HepG2 (cell line): ENCODE data around the gene RRM2. TPM values are rescaled to one million over a fixed set of nuclear protein-coding genes. Genes with fewer than 3 reads are reported as not detected.

Source experiments
- ATAC-seq: fragments of 200-7000 bp; cut with Tn5 transposase; 3 replicates; pipeline ENCODE4 v1.9.1; 2020; ENCODE audit warnings: mild to moderate bottlenecking, moderate library complexity
- BruUV-seq: library from RNA; stranded (reverse); fragments of 400-500 nt; replicated peaks from 2 replicates; lab custom pipeline; 2021; lab: Mats Ljungman, UMichigan
- CTCF ChIA-PET: fragments of 300-600 bp; formaldehyde crosslinking; extraction: SDS; loops from one replicate; lab custom pipeline; 2021; ENCODE audit warnings: low total read pairs, inconsistent platforms, low intra/inter-chr PET ratio; lab: Yijun Ruan, JAX
- POLR2A ChIA-PET: fragments of 350-600 bp; sonication (Branson Sonifier 250); formaldehyde crosslinking; loops from one replicate; lab custom pipeline; 2020; ENCODE audit warnings: antibody characterized with exemption, inconsistent platforms; lab: Yijun Ruan, JAX
- DNase-seq: peaks from one replicate; pipeline ENCODE4 v3.0.0-alpha.2; 2015; ENCODE audit warnings: low spot score
- FAIRE-seq: peaks from 3 replicates; lab custom pipeline; 2011; peaks lifted over from hg19 to GRCh38; lab: Jason Lieb, UNC
- H2AFZ ChIP-seq: one replicate; pipeline ENCODE4 v1.6.1; 2011; ENCODE audit warnings: low read length, inconsistent platforms
- H3K27ac ChIP-seq: fragments of 300-600 bp; 3 replicates; pipeline ENCODE4 v1.8.0; 2011; ENCODE audit warnings: mixed run types, mild to moderate bottlenecking, mixed read lengths, low read length, inconsistent platforms; ENCODE audit not compliant: insufficient read depth; ENCODE audit errors: extremely low read length
- H3K27me3 ChIP-seq, 2 experiments: fragments of 200-600 bp in 1 of 2; 2 replicates in 1 of 2; 3 replicates in 1 of 2; pipeline versions ENCODE4 v1.6.0 to v1.8.0; 2011; ENCODE audit warnings: low read length in 2 of 2, mild to moderate bottlenecking in 2 of 2, moderate library complexity in 2 of 2, inconsistent platforms in 1 of 2; ENCODE audit not compliant: insufficient read depth in 2 of 2, control insufficient read depth in 1 of 2
- H3K36me3 ChIP-seq, 2 experiments: fragments of 200-600 bp in 1 of 2; replicated peaks in 1 of 2; 2 replicates in 1 of 2; 3 replicates in 1 of 2; pipeline versions ENCODE4 v1.5.1 to v1.8.0; 2011; ENCODE audit warnings: low read length in 2 of 2, inconsistent platforms in 1 of 2; ENCODE audit not compliant: insufficient read depth in 2 of 2, control insufficient read depth in 1 of 2
- H3K4me1 ChIP-seq: 2 replicates; pipeline ENCODE4 v1.5.1; 2012; ENCODE audit warnings: low read length, inconsistent platforms; ENCODE audit not compliant: insufficient read depth
- H3K4me2 ChIP-seq: 2 replicates; pipeline ENCODE4 v1.6.0; 2011; ENCODE audit warnings: low read depth, low read length, inconsistent platforms
- H3K4me3 ChIP-seq, 3 experiments: fragments of 200-600 bp in 1 of 3; sonication (generic), shearing (Covaris generic) in 1 of 3; replicated peaks in 1 of 3; 2 replicates each; pipeline ENCODE4 v1.5.1; 2011 to 2016; ENCODE audit warnings: low read length in 3 of 3, inconsistent platforms in 2 of 3, low read depth in 2 of 3, mild to moderate bottlenecking in 2 of 3, control low read depth in 1 of 3, mixed read lengths in 1 of 3; ENCODE audit not compliant: insufficient read depth in 1 of 3
- H3K79me2 ChIP-seq: one replicate; pipeline ENCODE4 v1.6.1; 2011; ENCODE audit warnings: low read length, inconsistent platforms; ENCODE audit not compliant: insufficient read depth
- H3K9ac ChIP-seq: 2 replicates; pipeline ENCODE4 v1.6.0; 2011; ENCODE audit warnings: mild to moderate bottlenecking, low read depth, low read length, inconsistent platforms; ENCODE audit not compliant: insufficient read depth
- H3K9me3 ChIP-seq: 2 replicates; pipeline ENCODE4 v1.5.1; 2012; ENCODE audit warnings: mild to moderate bottlenecking, low read length
- H4K20me1 ChIP-seq: 2 replicates; pipeline ENCODE4 v1.6.0; 2011; ENCODE audit warnings: inconsistent platforms, mild to moderate bottlenecking, low read length, moderate library complexity; ENCODE audit not compliant: insufficient read depth
- ARNTL ChIP-seq: sonication (generic); formaldehyde crosslinking; IDR thresholded peaks from 2 replicates; pipeline ENCODE4 v1.4.0; 2020; ENCODE audit warnings: mild to moderate bottlenecking, missing genetic modification reagents
- CCDC6 ChIP-seq: sonication (generic); formaldehyde crosslinking; IDR thresholded peaks from 2 replicates; pipeline ENCODE4 v1.8.1; 2022; ENCODE audit warnings: mild to moderate bottlenecking, missing genetic modification reagents, moderate library complexity
- GATA4 ChIP-seq: sonication (generic); IDR thresholded peaks from 2 replicates; pipeline ENCODE4 v1.6.1; 2016; ENCODE audit warnings: antibody characterized with exemption, low read depth, borderline replicate concordance
- GPN1 ChIP-seq: sonication (generic); formaldehyde crosslinking; IDR thresholded peaks from 2 replicates; pipeline ENCODE4 v1.5.1; 2020; ENCODE audit warnings: missing genetic modification reagents, borderline replicate concordance
- KDM5A ChIP-seq: fragments of 200-600 bp; sonication (generic); IDR thresholded peaks from 2 replicates; pipeline ENCODE4 v1.7.0; 2018; ENCODE audit warnings: antibody characterized with exemption, mild to moderate bottlenecking, low read length, borderline replicate concordance
- KDM5B ChIP-seq: sonication (generic); formaldehyde crosslinking; IDR thresholded peaks from 2 replicates; pipeline ENCODE4 v1.4.0; 2020; ENCODE audit warnings: missing genetic modification reagents, mild to moderate bottlenecking, borderline replicate concordance
- KLF13 ChIP-seq: sonication (generic); formaldehyde crosslinking; IDR thresholded peaks from 2 replicates; pipeline ENCODE4 v1.4.0; 2020; ENCODE audit warnings: mild to moderate bottlenecking, missing genetic modification reagents
- MAFG ChIP-seq: sonication (generic); formaldehyde crosslinking; IDR thresholded peaks from 2 replicates; pipeline ENCODE4 v1.5.1; 2020; ENCODE audit warnings: mild to moderate bottlenecking, missing genetic modification reagents
- MTA1 ChIP-seq: sonication (generic); formaldehyde crosslinking; IDR thresholded peaks from 2 replicates; pipeline ENCODE4 v1.4.0; 2020; ENCODE audit warnings: missing genetic modification reagents, mild to moderate bottlenecking, borderline replicate concordance
- WIZ ChIP-seq: sonication (generic); formaldehyde crosslinking; IDR thresholded peaks from 2 replicates; pipeline ENCODE4 v1.5.1; 2020; ENCODE audit warnings: mild to moderate bottlenecking, missing genetic modification reagents
- ZBTB7A ChIP-seq: sonication (generic); formaldehyde crosslinking; IDR thresholded peaks from 2 replicates; pipeline ENCODE4 v1.8.0; 2022; ENCODE audit warnings: mild to moderate bottlenecking, missing genetic modification reagents
- ZFY ChIP-seq: sonication (generic); formaldehyde crosslinking; IDR thresholded peaks from 2 replicates; pipeline ENCODE4 v1.4.0; 2020; ENCODE audit warnings: missing genetic modification reagents
- ZNF225 ChIP-seq: sonication (generic); formaldehyde crosslinking; IDR thresholded peaks from 2 replicates; pipeline ENCODE4 v1.4.0; 2020; ENCODE audit warnings: mild to moderate bottlenecking, missing genetic modification reagents
- ZNF367 ChIP-seq: sonication (generic); formaldehyde crosslinking; IDR thresholded peaks from 2 replicates; pipeline ENCODE4 v1.4.0; 2020; ENCODE audit warnings: missing genetic modification reagents, borderline replicate concordance
- ZNF441 ChIP-seq: sonication (generic); formaldehyde crosslinking; IDR thresholded peaks from 2 replicates; pipeline ENCODE4 v1.7.0; 2021; ENCODE audit warnings: missing genetic modification reagents, borderline replicate concordance
- ZNF607 ChIP-seq: sonication (generic); formaldehyde crosslinking; IDR thresholded peaks from 2 replicates; pipeline ENCODE4 v1.5.1; 2020; ENCODE audit warnings: missing genetic modification reagents, mild to moderate bottlenecking, borderline replicate concordance
- ZSCAN20 ChIP-seq: sonication (generic); formaldehyde crosslinking; IDR thresholded peaks from 2 replicates; pipeline ENCODE4 v1.4.0; 2020; ENCODE audit warnings: missing genetic modification reagents, mild to moderate bottlenecking, borderline replicate concordance
- ZSCAN21 ChIP-seq: sonication (generic); formaldehyde crosslinking; IDR thresholded peaks from 2 replicates; pipeline ENCODE4 v1.8.0; 2022; ENCODE audit warnings: mild to moderate bottlenecking, missing genetic modification reagents, moderate library complexity, borderline replicate concordance
- WGBS: methylation state at CpG from one replicate; pipeline ENCODE4 v1.1.6; 2017; ENCODE audit warnings: low lambda C conversion rate; 5-methylcytosine and 5-hydroxymethylcytosine counted together
- in situ Hi-C: cut with HindIII; loops from 2 replicates; pipeline ENCODE4 v1.10.0; 2017; ENCODE audit warnings: low pct_unique_long_range_greater_than_20kb; ENCODE audit not compliant: extremely low pct_ligation_motif_present
- intact Hi-C: fragments of 100-400 bp; cut with micrococcal nuclease; formaldehyde crosslinking; loops from one replicate; pipeline ENCODE4 v1.10.0; 2022; ENCODE audit not compliant: unreplicated experiment
- polyA plus RNA-seq, 8 experiments: library from polyadenylated mRNA; depleted of rRNA in 3 of 8; stranded (reverse) in 7 of 8; unstranded in 1 of 8; fragments of >200 nt; fragmentation: Illumina TruSeq in 4 of 8; extraction: Trizol in 4 of 8; gene quantifications; 2 replicates each; pipeline versions ENCODE4 v1.2.1 to v1.2.3, GENCODE V29; 2011 to 2016; ENCODE audit warnings: low read depth in 4 of 8, missing spikeins in 1 of 8, mixed read lengths in 1 of 8; ENCODE audit not compliant: insufficient read depth in 1 of 8
- total RNA-seq, 5 experiments: library from RNA; depleted of rRNA; stranded (reverse); fragments of >200 nt; fragmentation: Illumina TruSeq; extraction: Trizol; gene quantifications; 2 replicates each; pipeline ENCODE4 v1.2.3, GENCODE V29; 2016; ENCODE audit warnings: low read depth in 1 of 5
- TF ChIP-seq, protein P1 (sequence below): IDR thresholded peaks from 2 replicates; pipeline ENCODE4 v1.6.1; 2016
- TF ChIP-seq, protein P2 (sequence below): IDR thresholded peaks from 2 replicates; pipeline ENCODE4 v1.6.1; 2016; ENCODE audit warnings: mild to moderate bottlenecking
- TF ChIP-seq, protein P3 (sequence below): IDR thresholded peaks from 2 replicates; pipeline ENCODE4 v1.6.1; 2016; ENCODE audit warnings: low read depth, borderline replicate concordance

The RRM2 gene
- total and polyA plus RNA-seq, 2 of the 13 experiments (the other 11 are each of a cell fraction or from before 2014, with no cell fraction given): 31.3 to 150 TPM

DNA sequence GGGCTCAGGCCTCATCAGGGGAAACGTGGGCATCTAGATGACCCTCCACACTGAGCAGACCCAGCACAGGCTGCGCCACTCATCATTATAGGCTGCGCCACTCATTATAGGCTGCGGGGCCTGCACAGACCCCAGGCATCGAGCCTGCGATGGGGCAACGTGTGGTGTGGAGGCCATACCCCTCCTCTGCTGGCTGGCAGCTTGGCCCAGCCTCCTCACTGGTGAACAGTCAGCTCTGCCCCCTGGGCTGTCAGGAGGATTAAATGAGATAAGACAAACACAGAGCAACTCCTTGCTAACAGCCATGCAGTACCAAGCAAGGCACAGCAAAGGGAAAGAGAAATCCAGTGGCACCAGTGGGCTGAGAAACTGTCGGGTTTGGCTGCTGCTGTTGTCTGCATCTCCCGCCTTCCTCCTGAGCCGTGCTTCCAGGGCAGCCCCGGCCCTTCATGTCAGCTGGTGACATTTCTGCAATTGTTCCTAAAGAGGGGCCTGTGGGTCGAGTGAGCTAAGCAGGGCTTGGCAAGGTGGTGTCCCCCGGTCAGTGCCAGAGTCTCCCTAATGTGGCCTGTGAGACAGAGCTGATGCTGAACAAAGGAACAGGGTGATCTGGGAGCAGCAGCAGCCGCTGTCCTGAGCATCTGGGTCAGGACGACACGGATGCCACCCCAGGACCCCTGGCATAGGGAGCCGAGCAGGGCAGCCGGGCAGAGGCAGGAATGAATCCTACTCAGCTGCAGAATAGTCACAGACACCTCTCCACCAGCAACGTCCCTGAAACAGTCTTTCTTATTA lies 48.7 kb downstream of the RRM2 start (continued):
- TF ChIP-seq, protein P1, sequence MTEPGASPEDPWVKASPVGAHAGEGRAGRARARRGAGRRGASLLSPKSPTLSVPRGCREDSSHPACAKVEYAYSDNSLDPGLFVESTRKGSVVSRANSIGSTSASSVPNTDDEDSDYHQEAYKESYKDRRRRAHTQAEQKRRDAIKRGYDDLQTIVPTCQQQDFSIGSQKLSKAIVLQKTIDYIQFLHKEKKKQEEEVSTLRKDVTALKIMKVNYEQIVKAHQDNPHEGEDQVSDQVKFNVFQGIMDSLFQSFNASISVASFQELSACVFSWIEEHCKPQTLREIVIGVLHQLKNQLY (CRISPR knock-in tag): no peak
- no peak for TF ChIP-seq ZNF367 (CRISPR knock-in tag)
- no peak for TF ChIP-seq CCDC6
- no peak for TF ChIP-seq ZSCAN21
- TF ChIP-seq GPN1 (CRISPR knock-in tag): no peak
- TF ChIP-seq KLF13 (CRISPR knock-in tag): no peak
- no peak for TF ChIP-seq ZFY (CRISPR knock-in tag)

- no peak overlapping the region for H3K4me2 ChIP-seq
- no TSS peak for BruUV-seq
- H3K27ac ChIP-seq: no peak overlapping the region
- H3K4me3 ChIP-seq: no peak overlapping the region
- H2AFZ ChIP-seq: no peak overlapping the region
- ATAC-seq (no peak), DNase-seq (no peak), FAIRE-seq (no peak)
- intact Hi-C loops: no loop called here
- no peaks in the 10 kb centered on the region for H3K79me2 ChIP-seq
- H4K20me1 ChIP-seq: no peaks in the 10 kb centered on the region
- H3K36me3 ChIP-seq: peaks cover 4 to 6% of the 10 kb centered on the region in 2 experiments; a peak in 3 of 5 replicates
- in situ Hi-C loops: no loop called here
- no peak overlapping the region for H3K9ac ChIP-seq
- H3K4me1 ChIP-seq: no peaks in the 10 kb centered on the region
- ChIA-PET POLR2A (no interaction called here), CTCF (no interaction called here)
- H3K27me3 ChIP-seq: no peaks in the 10 kb centered on the region
- no peaks in the 10 kb centered on the region for H3K9me3 ChIP-seq
- 92% methylated on average over 21 of the region's 23 CpGs for WGBS
- TF ChIP-seq ZNF225 (CRISPR knock-in tag) (no peak), KDM5B (CRISPR knock-in tag) (no peak), ZNF441 (CRISPR knock-in tag) (no peak), MTA1 (CRISPR knock-in tag) (no peak), ZNF607 (no peak), ARNTL (CRISPR knock-in tag) (no peak), ZSCAN20 (CRISPR knock-in tag) (no peak), MAFG (no peak), ZBTB7A (no peak), KDM5A (no peak), WIZ (CRISPR knock-in tag) (no peak), GATA4 (no peak)
- TF ChIP-seq, protein P2, sequence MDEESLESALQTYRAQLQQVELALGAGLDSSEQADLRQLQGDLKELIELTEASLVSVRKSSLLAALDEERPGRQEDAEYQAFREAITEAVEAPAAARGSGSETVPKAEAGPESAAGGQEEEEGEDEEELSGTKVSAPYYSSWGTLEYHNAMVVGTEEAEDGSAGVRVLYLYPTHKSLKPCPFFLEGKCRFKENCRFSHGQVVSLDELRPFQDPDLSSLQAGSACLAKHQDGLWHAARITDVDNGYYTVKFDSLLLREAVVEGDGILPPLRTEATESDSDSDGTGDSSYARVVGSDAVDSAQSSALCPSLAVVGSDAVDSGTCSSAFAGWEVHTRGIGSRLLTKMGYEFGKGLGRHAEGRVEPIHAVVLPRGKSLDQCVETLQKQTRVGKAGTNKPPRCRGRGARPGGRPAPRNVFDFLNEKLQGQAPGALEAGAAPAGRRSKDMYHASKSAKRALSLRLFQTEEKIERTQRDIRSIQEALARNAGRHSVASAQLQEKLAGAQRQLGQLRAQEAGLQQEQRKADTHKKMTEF: no peak
- TF ChIP-seq, protein P3, sequence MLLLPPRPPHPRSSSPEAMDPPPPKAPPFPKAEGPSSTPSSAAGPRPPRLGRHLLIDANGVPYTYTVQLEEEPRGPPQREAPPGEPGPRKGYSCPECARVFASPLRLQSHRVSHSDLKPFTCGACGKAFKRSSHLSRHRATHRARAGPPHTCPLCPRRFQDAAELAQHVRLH (CRISPR knock-in tag): no peak
Observed at GRCh38 chr2:10172033-10172871, 49.7 kb downstream of the RRM2 start.
